NT2/D1 (cell line): ENCODE measurements around the gene DNASE2.

Source experiments
- SUZ12 ChIP-seq: IDR thresholded peaks from 2 replicates; pipeline ENCODE4 v1.6.1; 2011; ENCODE audit not compliant: insufficient read length, insufficient read depth; ENCODE audit errors: extremely low read depth
- YY1 ChIP-seq: IDR thresholded peaks from 2 replicates; pipeline ENCODE4 v1.6.1; 2011; ENCODE audit not compliant: insufficient read length, insufficient read depth

- TF ChIP-seq SUZ12 = no peak
- no peak for TF ChIP-seq YY1
Measured at GRCh38 chr19:12842511-12842910, 38.7 kb downstream of the DNASE2 start.
